ENCODE results near the gene LGALSL.
A peak's percentile ranks its signal among the peaks of the same experiment; 100 is the strongest.

Gene LGALSL

GRCh38 chr2:64474121-64474571 lies 20.2 kb downstream of the LGALSL start:
- no peak for DNase-seq

GRCh38 chr2:64474636-64475035 lies 20.7 kb downstream of the LGALSL start:
- DNase-seq = no peak

GRCh38 chr2:64477037-64477436 lies 23.1 kb downstream of the LGALSL start:
- DNase-seq = no peak

GRCh38 chr2:64477979-64478378 lies 24.0 kb downstream of the LGALSL start:
- no peak for DNase-seq

- no peak for DNase-seq
Measured at GRCh38 chr2:64478502-64479230, 24.7 kb downstream of the LGALSL start.

- no peak for DNase-seq
Measured at GRCh38 chr2:64479259-64480117, 25.5 kb downstream of the LGALSL start.

- no peak for DNase-seq
Measured at GRCh38 chr2:64481665-64482064, 27.7 kb downstream of the LGALSL start.

GRCh38 chr2:64482243-64482642 lies 28.3 kb downstream of the LGALSL start:
- no peak for DNase-seq

- peak; percentile 48 for DNase-seq
Measured at GRCh38 chr2:64482765-64483504, 29.0 kb downstream of the LGALSL start.

GRCh38 chr2:64485331-64485730 lies 31.4 kb downstream of the LGALSL start:
- DNase-seq = no peak

- DNase-seq = no peak
Measured at GRCh38 chr2:64485961-64486360, 32.0 kb downstream of the LGALSL start.

- no peak for DNase-seq
Measured at GRCh38 chr2:64487256-64488049, 33.5 kb downstream of the LGALSL start.

GRCh38 chr2:64488050-64488974 lies 34.4 kb downstream of the LGALSL start:
- peak; percentile 42 for DNase-seq

GRCh38 chr2:64489081-64489751 lies 35.3 kb downstream of the LGALSL start:
- no peak for DNase-seq

- DNase-seq = peak; percentile 30
Measured at GRCh38 chr2:64491426-64491825, 37.5 kb downstream of the LGALSL start.

- no peak for DNase-seq
Measured at GRCh38 chr2:64492272-64492671, 38.3 kb downstream of the LGALSL start.

GRCh38 chr2:64492821-64493220 lies 38.9 kb downstream of the LGALSL start:
- DNase-seq = no peak

GRCh38 chr2:64493788-64494187 lies 39.8 kb downstream of the LGALSL start:
- no peak for DNase-seq

- DNase-seq = no peak
Measured at GRCh38 chr2:64498438-64498837, 44.5 kb downstream of the LGALSL start.

- DNase-seq = no peak
Measured at GRCh38 chr2:64500549-64500948, 46.6 kb downstream of the LGALSL start.

- DNase-seq = no peak
Measured at GRCh38 chr2:64501946-64502345, 48.0 kb downstream of the LGALSL start.
